GM19023 (cell line): ENCODE results near the gene PRR19.
"Not testable (repeated sequence)": the region's sequence is repeated elsewhere in the genome, so short reads cannot be mapped to it uniquely, and the experiment has no call there.

Experiments
- ATAC-seq: cut with Tn5 transposase; IDR thresholded peaks from one replicate; pipeline ENCODE4 v1.9.1; 2021; ENCODE audit warnings: mild to moderate bottlenecking, moderate library complexity; ENCODE audit not compliant: unreplicated experiment

Gene PRR19

DNA sequence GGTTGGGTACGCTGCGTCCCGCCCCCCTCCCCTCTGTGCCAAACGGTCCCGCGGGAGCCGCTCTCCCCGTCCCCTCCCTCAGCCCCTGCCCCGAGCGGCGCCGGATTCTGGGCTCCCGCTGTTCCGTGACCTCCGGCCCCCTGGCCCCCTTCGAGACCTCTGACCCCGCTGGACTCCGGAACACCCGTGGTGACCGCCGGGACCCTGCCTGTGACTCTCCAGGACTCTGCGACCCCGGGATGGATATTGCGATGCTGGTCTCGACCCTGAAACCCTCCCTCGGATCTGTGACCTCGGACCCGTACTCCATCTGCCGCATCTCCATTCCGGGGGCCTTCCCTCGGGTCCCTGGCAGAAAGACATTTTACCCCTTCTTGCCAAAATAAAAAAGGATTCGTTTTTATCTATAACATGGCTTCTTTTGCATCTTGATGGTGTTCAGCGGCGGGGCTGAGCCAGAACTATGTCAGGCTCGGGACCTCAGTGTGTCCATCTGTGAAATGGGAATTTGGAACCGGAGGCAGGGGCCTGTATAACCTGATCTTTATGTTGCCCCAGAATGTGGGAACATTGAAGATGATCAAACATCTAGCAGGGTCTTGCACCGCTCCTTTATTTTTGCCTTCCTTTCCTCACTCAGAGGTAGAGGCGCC, 22.8 kb downstream of the PRR19 start:
- ATAC-seq, result no peak

DNA sequence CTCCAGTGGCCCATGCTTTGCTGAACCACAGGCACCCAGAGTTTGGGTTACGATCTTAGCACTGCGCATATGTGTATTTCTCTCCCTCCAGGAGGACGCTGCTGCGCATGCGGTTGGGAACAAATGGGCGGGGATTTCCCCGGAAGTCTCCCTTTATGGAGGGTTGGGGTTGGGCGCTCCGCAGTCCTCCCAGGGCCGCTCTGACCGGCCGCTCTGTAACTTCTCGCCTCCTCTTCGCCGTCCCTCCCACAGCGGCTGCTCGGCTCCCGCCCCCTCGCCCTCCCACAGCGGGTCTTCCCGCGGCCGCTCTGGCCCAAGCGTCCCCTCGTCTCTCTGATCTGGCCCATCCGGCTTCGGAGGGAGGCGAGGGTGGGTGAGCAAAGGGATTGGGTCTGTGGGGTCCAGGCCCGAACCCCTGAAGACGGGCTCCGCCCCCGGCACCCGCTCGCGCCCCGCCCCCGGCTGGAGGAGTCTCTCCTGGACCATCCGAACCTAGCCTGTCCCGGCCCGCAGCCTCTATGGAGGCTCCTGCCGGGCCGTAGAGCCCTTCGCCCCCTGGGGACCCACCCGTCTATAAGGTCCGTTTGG, 23.5 kb downstream of the PRR19 start, which contains the start of gene MEGF8:
Gene MEGF8, plus strand, starts transcription at position 328 of the 588 bp plus-strand sequence. CDS start 609 bp downstream, outside the sequence.
- peak; percentile 90 for ATAC-seq

DNA sequence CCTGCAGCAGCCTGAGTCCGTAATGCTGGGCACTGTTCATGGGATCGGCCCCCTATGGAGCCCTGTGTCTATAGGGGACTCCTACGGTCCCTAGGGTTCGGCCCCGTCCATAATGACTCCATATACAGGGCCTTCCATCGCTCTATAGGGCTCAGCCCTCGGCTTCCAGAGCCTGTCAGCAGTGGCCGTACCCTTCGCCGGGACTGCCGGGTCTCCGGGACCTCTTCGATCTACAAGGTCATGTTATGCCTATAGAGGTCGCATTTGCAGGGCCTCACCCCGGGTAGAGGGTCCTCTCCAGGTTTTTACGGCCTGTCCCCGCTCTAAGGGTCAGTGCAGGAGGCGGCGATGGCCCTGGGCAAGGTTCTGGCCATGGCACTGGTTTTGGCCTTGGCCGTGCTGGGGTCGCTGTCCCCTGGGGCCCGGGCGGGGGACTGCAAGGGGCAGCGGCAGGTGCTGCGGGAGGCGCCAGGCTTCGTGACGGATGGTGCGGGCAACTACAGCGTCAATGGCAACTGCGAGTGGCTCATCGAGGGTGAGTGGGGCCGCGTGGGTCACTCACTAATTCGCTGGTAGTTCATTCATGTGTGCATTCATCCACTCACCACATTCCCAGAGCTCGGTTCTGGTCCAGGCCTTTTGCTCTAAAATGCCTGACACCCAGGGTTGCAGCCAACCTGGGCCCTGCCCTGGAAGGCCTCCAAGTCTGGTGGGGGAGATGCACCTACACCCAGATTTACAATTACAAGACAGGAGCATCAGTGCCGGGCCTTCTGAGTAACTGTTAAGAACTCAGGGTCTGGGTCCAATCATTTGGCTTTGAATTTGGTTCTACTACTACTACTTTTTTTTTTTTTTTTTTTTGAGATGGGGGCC, 24.2 kb downstream of the PRR19 start:
- ATAC-seq, result no peak

DNA sequence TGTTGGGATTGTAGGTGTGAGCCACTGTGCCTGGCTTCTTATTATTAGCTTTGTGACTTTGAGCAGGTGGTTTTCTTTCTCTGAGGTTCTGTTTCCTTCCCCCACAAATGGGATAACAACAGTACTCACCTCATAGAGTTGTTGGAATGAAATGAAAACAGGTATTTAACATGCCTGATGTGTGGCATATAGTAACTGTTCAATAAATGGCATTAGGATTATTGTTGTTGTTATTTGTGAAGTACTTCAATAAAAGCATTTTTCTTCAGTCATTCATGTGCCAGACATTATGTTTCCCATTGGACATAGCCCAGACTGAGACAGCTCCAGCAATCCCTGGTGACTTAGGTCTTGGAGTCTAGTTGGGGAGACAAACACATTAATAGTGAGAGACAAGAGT, 25.0 kb downstream of the PRR19 start:
- no peak for ATAC-seq

DNA sequence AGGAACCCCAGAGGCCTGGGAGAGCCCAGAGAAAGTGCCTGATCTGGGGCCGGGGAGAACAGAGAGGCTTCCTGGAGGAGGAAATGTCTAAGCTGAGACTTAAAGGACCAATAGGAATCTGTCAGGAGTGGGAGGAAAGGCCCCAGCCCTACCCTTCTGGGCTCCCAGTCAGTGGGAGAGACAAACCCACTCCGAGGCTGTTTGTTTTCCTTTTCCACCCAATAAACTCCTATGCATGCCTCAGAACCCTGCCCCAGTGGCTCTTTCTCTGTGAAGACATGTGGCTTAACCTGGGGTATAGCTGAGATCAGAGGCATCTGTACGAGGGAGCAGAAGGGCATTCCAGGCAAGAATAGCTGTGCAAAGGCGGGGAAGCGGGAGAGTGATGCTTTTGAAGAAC, 25.4 kb downstream of the PRR19 start:
- no peak for ATAC-seq

DNA sequence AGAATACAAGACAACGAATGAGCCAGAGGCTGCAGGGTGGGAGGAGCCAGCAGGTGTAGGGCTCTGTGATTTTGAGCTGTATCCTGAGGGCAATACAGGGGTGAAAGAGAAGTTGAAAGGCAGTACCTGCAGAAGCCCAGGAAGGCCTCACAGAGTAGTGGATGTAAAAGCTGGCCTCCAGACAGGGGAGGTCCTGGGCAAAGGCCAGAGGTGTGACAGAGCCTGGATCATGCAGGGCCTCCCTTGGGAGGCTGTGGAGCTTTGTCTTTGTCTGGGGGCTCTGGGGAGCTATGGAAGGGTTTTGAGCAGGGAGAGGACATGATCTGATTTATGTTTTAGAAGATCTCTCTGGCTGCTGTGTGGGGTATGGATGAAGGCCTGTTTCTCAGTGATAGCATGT, 26.2 kb downstream of the PRR19 start:
- ATAC-seq, result no peak

DNA sequence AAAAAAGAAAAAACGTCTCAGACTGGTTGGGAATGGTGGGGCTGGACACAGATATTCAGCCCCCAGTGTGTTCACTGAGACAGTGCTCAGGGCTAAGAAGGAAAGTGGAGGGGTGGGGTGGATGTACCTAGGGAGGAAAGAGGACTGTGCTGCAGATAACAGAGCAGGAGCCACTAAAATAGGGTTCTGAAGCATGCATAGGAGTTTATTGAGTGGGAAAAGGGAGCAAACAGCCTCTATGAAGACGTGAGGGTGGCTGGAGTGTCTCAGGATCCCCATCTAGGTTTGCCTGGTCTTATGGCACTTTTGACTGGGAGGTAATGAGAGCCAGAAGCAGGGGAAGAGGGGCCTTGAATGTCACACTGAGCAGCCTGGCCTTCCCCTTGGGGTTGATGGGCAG, 26.9 kb downstream of the PRR19 start:
- no peak for ATAC-seq

DNA sequence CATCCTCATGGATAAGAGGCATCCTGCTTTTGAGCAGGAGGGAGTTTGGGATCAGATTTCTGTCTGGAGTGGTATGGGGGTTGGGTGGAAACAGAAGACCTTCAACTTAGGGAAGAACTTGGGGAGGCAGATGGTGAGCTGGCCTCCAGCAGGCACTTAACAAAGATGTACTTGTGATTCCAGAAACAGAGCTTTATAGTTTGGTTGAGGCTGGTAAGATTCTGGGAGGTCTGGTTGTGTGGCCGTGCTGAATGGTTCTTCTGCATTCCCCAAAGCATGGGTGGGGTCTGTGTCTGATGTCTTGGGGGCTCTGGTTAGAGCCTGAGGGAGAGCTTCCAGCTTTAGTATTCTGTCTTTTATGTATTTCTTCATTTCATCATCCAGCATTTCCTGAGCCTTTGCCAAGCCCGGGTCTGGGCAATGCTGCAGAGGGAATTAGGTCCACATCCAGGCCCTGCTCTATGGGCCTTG, 28.3 kb downstream of the PRR19 start:
- ATAC-seq, result no peak

DNA sequence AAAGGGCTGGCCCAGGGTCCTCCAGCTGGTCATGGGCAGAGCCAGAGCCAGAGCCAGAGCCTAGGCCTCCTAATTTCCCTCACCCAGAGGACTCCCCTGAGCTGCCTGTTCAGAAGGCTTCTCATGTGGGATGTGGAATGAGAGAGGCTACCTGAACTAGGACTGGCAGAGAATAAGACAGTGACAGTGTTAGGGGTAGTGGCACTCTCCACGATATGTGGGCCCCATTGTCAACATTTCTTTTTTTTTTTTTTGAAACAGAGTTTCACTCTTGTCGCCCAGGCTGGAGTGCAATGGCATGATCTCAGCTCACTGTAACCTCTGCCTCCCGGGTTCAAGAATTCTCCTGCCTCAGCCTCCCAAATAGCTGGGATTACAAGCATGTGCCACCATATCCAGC, 29.4 kb downstream of the PRR19 start:
- ATAC-seq, result not testable (repeated sequence)

DNA sequence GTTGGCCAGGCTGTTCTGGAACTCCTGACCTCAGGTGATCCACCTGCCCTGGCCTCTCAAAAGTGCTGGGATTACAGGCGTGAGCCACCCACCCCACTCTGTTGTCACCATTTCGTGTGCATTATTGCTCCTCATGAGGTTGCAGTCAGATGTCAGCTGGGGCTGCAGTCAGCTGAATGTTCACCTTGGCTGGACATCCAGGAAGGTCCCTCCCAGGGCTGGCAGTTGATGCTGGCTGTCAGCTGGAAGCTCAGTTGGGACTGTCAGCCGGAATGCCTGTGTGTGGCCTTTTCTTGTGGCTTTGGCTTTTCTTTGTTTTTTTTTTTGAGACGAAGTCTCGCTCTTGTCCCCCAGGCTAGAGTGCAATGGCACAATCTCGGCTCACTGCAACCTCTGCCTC, 30.1 kb downstream of the PRR19 start:
- ATAC-seq, result no peak

DNA sequence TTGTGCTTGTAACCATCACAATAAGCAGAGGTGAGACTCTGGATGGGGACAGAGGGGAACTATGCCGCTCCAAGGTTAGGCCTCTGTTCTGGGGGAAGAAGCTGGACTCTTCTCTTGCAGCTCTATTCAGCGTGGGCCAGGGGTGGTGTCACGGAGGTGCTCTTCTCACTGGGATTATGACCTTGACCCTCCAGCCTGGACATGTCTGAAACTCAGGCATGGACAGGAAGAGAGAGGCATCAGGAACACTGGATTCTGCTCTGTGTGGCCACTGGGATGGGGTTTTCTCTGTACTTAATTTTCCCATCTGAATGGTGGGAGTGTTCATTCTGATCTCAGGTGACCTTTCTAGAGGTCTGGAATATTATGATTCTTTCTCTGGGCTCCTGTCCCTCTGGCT, 31.1 kb downstream of the PRR19 start:
- ATAC-seq, result no peak

DNA sequence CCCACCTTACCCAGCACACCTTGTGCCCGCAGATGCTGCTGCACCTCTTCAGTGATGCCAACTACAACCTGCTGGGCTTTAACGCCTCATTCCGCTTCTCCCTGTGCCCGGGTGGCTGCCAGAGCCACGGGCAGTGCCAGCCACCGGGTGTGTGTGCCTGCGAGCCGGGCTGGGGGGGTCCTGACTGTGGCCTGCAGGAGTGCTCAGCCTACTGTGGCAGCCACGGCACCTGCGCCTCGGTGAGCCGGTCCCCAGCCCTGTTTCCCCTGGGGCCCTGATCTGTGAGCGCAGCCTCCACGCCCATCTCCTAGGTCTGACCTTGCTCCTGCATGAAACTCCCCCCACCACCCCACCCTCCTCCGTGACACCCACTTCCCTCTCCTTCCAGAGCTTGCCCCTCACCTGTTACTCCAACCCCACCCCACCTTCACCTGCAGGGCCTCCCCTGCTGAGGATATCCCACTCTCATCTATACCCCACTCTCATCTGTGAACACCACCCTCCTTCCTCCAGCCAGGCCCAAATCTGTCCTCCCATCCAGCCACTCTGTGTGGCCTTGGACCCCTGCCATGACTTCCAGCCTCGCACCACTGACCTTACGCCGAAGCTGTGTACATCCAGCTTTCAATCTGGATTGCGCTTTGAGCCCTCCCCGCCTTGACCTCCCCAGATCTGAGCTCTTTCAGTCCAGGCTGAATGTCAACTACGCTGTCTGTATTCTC, 32.2 kb downstream of the PRR19 start:
- ATAC-seq, result no peak

DNA sequence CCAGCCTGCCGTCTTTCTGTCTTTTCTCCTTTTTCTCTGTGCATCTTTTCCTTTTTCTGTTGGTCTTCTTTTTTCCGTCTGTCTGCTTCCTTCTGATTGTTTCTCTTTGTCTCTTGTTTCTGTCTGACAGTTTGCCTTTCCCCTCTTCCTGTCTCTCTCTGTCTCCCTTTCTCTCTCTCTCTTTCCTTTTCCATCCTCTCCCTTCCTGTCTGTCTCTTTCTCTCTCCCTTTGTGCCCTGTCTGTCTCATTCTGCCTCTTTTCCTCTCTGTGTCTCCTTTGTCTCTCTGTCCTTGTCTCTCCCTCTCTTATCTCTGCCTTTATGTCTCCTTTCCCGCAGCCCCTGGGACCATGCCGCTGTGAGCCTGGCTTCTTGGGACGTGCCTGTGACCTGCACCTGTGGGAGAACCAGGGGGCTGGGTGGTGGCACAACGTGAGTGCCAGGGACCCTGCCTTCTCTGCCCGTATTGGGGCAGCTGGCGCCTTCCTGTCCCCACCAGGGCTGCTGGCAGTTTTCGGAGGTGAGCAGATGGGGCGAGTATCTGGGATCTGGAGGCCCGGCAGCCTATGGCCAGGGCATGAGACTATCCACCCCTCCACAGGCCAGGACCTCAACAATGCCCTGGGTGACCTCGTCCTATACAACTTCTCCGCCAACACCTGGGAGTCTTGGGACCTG, 32.9 kb downstream of the PRR19 start:
- no peak for ATAC-seq

DNA sequence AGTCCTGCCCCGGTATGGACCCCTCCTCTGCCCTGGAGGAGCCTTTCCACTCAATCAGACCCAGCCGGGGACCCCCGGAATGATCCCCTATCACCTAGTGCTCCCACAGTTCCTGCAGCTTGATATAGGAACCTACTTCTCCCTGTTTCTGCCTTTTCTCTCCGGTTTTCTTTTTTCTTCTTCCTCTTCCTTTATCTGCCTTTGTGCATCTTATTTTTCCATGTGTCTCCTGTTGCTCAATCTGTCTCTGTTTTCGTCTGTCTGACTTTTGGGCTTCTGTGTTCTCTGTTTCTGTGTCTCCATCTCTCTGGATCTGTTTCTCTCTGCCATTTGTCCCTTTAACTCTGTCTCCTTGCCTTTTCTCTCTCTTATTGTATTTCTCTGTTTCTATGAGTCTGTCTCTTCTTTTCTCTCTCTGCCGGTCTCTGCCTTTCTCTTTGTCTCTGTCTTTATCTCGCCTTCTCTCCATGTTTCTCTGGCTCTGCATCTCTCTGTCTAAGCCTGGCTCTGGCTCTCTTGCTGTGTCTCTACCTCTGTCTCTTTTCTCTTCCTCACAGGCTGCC, 33.5 kb downstream of the PRR19 start:
- no peak for ATAC-seq

DNA sequence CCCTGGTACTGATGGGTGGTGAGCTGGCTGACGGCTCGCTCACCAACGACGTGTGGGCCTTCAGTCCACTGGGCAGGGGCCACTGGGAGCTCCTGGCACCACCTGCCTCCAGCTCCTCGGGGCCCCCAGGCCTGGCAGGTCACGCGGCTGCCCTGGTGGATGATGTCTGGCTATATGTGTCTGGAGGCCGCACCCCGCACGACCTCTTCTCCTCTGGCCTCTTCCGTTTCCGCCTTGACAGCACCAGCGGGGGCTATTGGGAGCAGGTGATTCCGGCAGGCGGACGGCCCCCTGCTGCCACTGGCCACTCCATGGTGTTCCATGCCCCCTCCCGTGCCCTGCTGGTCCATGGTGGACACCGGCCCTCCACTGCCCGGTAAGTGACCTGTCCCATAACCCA, 34.0 kb downstream of the PRR19 start:
- no peak for ATAC-seq

DNA sequence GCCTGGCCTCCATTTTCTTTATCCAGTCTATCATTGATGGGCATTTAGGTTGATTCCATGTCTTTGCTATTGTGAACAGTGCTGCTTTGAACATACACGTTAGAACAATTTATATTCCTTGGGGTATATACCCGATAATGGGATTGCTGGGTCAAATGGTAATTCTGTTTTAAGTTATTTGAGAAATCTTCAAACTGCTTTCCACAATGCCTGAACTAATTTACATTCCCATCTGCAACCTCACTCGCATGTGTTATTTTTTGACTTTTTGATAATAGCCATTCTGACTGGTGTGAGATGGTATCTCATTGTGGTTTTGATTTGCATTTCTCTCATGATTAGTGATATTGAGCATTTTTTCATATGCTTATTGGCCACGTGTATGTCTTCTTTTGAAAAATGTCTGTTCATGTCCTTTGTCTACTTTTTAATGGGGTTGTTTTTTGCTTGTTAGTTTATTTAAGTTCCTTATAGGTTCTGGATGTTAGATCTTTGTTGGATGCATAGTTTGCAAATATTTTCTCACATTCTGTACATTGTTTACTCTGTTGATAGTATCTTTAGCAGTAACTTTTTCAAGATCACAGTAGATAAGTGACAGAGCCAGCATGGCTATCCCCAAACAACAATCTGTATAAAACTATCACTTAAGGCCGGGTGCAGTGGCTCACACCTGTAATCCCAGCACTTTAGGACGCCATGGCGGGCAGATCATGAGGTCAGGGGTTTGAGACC, 37.4 kb downstream of the PRR19 start:
- not testable (repeated sequence) for ATAC-seq

DNA sequence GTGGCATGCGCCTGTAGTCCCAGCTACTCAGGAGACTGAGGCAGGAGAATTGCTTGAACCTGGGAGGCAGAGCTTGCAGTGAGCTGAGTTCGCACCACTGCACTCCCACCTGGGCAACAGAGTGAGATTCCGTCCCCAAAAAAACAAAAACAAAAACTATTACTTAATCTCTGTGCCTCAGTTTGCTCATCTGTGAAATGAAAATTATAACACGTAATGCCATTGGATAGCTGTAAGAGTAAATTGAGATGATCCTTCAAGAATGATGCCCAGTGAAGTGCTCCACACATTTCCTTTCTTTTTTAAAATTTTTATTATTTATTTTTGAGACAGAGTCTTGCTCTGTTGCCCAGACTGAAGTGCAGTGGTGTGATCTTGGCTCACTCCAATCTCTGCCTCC, 38.0 kb downstream of the PRR19 start:
- ATAC-seq, result not testable (repeated sequence)

DNA sequence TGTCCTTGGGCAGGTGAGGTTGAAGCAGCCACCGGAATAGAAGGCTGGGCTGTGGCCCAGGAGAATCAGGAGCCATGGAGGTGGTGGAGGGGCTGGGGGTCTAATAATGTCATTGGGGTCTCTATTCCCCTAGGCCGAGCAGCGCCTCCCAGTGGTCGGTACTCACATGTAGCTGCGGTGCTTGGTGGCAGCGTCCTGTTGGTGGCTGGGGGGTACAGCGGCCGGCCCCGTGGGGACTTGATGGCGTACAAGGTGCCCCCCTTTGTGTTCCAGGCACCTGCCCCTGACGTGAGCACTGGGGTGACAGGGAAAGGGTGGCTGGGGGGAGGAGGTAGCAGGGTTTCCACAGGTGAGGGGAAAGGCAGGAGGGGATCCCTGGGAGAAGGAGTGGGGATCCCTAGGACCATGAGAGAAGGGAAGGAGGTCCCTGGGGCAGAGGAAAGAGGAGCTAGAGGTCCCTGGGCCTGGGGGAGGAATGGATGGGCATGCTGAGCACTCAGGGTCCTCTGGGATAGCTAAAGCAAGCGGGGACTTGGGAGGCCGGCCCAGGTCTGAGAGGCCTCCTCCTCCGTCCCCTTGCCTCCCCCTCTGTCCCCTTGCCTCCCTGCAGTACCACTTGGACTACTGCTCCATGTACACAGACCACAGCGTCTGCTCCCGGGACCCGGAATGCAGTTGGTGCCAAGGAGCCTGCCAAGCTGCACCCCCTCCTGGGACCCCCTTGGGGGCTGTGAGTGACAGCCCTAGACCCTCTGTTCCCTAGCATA, 41.6 kb downstream of the PRR19 start:
- no peak for ATAC-seq
